ENCODE data around the gene RNASET2.

RNASET2 gene

DNA sequence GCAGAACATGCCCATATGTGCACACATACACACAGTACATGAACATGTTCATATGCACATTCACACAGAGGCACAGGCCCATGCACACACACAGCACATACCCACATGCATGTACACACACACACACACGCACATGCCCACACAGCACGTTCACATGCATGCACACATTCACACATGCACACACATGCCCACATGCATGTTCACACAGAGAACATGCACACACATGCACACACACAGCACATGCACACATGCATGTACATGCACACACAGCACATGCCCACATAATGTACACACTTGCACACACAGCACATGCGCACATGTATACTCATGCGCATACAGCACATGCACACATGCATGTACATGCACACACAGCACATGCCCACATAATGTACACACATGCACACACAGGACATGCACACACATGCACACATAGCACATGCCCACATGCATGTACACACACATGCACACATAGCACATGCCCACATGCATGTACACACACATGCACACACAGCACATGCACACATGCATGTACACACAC, 25.9 kb downstream of the RNASET2 start:
- H3K36me3 ChIP-seq (ENCODE audit: control insufficient read depth, insufficient read depth, low read length, severe bottlenecking): no peaks in the 10 kb centered on the region
- H3K4me3 ChIP-seq (ENCODE audit: low read length): no peak overlapping the region

GRCh38 chr6:166929542-166930189, 26.7 kb downstream of the RNASET2 start:
- H3K27me3 ChIP-seq (replicated peaks; ENCODE audit: control insufficient read depth, insufficient read depth, low read length): no peaks in the 10 kb centered on the region
- no peak overlapping the region for H3K9ac ChIP-seq (ENCODE audit: low read length)
- H3K4me3 ChIP-seq (ENCODE audit: low read length): no peak overlapping the region
- no peak for DNase-seq (ENCODE audit: low read depth)
- H3K4me1 ChIP-seq (ENCODE audit: control insufficient read depth, insufficient read depth, low read length): no peaks in the 10 kb centered on the region
- H3K9me3 ChIP-seq (ENCODE audit: control insufficient read depth, low read length): no peaks in the 10 kb centered on the region
- no peaks in the 10 kb centered on the region for H3K36me3 ChIP-seq (ENCODE audit: control insufficient read depth, insufficient read depth, low read length, severe bottlenecking)

More for the DNA sequence above, 25.9 kb downstream of the RNASET2 start:
- H3K9me3 ChIP-seq (ENCODE audit: control insufficient read depth, low read length): no peaks in the 10 kb centered on the region
- H3K9ac ChIP-seq (ENCODE audit: low read length): no peak overlapping the region
- no peaks in the 10 kb centered on the region for H3K4me1 ChIP-seq (ENCODE audit: control insufficient read depth, insufficient read depth, low read length)
- no peak for DNase-seq (ENCODE audit: low read depth)
- no peaks in the 10 kb centered on the region for H3K27me3 ChIP-seq (replicated peaks; ENCODE audit: control insufficient read depth, insufficient read depth, low read length)

GRCh38 chr6:166928644-166929541, 27.5 kb downstream of the RNASET2 start:
- no peak overlapping the region for H3K4me3 ChIP-seq (ENCODE audit: low read length)

DNA sequence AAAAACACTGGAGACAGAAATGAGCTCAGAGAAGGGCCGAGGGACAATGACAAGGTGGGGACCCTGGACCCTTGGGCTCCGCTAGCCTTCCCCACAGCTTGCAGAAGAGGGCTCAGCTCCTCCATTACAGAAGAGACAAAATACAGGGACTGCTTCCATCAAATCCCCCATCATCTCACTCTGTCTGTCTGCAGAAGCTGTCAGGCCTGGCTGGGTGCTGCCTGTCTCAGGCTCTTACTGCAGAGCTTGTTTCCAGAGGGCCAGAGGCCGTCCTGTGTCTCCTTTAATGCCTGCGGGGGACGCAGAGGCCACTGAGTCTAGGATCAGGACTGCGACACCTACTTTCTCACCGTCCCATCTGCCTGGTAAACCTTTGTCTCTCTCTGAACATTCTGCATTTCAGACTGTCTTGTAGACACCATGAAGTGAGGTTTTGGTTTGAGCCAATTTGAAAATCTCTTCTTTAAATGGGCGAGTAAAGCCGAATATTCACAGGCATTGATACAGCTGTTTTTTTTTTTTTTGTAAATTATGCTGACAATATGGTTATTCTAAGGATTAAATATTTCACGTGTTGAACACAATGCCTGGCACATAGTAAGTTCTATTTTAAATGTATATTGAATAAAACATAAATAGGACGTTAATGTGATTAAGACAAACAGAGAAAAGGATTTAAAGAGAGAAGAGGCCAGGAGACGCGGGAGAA, 28.3 kb downstream of the RNASET2 start:
- H3K4me3 ChIP-seq (ENCODE audit: low read length): no peak overlapping the region
- no peaks in the 10 kb centered on the region for H3K36me3 ChIP-seq (ENCODE audit: control insufficient read depth, insufficient read depth, low read length, severe bottlenecking)
- H3K9ac ChIP-seq (ENCODE audit: low read length): no peak overlapping the region
- no peaks in the 10 kb centered on the region for H3K27me3 ChIP-seq (replicated peaks; ENCODE audit: control insufficient read depth, insufficient read depth, low read length)
- no peak for DNase-seq (ENCODE audit: low read depth)
- no peaks in the 10 kb centered on the region for H3K9me3 ChIP-seq (ENCODE audit: control insufficient read depth, low read length)
- H3K4me1 ChIP-seq (ENCODE audit: control insufficient read depth, insufficient read depth, low read length): no peaks in the 10 kb centered on the region

More at GRCh38 chr6:166928644-166929541, 27.5 kb downstream of the RNASET2 start:
- H3K36me3 ChIP-seq (ENCODE audit: control insufficient read depth, insufficient read depth, low read length, severe bottlenecking): no peaks in the 10 kb centered on the region
- no peaks in the 10 kb centered on the region for H3K4me1 ChIP-seq (ENCODE audit: control insufficient read depth, insufficient read depth, low read length)
- DNase-seq (ENCODE audit: low read depth): no peak
- H3K9me3 ChIP-seq (ENCODE audit: control insufficient read depth, low read length): no peaks in the 10 kb centered on the region
- no peaks in the 10 kb centered on the region for H3K27me3 ChIP-seq (replicated peaks; ENCODE audit: control insufficient read depth, insufficient read depth, low read length)
- H3K9ac ChIP-seq (ENCODE audit: low read length): no peak overlapping the region

DNA sequence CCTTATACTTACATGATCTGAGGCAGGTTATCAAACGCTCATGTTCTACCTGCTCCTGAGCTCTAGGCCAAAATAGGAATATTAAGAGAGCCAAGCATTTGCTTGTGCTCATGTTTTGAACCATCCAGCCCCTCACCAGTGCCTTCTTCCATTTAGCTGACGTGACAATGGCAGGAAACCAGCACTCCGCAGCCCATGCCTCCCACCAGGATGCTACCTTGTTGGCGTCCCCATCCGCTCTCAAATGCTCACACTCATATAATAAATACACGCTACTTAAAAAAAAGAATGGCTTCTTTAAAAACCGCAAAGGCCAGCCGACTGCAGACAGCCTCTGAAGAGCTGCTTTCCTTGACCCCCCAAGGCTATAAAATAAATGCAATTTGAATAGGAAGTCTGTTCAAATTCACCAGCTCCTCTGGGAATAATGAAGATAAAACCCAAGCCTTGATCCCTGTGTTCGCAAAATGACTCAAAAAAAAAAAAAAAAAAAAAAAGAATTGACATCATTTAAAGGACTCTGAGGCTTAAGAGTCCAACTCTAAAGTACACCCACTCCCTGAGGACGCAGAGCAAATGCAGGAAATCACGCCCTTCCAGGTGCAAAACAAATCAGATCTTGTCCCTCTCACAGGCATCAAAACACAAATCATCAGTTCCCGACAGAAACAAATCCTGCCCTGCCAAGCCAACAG, 29.0 kb downstream of the RNASET2 start:
- Histone ChIP-seq H3K36me3 (ENCODE audit: control insufficient read depth, insufficient read depth, low read length, severe bottlenecking) (no peaks in the 10 kb centered on the region), H3K27me3 (replicated peaks; ENCODE audit: control insufficient read depth, insufficient read depth, low read length) (no peaks in the 10 kb centered on the region), H3K4me1 (ENCODE audit: control insufficient read depth, insufficient read depth, low read length) (no peaks in the 10 kb centered on the region), H3K9me3 (ENCODE audit: control insufficient read depth, low read length) (no peaks in the 10 kb centered on the region), H3K9ac (ENCODE audit: low read length) (no peak overlapping the region), H3K4me3 (ENCODE audit: low read length) (no peak overlapping the region)
- DNase-seq (ENCODE audit: low read depth): no peak

DNA sequence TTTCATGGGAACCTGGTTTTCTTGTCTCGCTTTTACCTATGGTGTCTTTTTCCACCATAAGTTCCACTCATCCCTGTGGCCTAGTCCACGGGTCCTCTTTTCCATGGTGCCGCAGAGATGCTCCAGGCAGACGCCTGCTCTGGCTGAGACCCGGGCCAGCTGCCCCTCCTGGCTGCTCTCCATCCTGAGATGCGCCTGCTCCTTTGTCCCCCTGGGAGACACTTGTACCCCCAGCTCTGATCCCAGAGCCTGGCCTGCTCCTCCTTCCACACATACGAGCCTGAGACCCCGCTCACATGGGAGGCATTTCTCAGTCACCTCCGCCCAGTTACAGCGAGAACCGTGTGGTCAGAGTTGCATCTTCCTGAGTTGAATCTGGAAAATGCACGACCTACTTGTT, 29.6 kb downstream of the RNASET2 start:
- H3K9ac ChIP-seq (ENCODE audit: low read length): no peak overlapping the region
- no peak overlapping the region for H3K4me3 ChIP-seq (ENCODE audit: low read length)
- H3K4me1 ChIP-seq (ENCODE audit: control insufficient read depth, insufficient read depth, low read length): no peaks in the 10 kb centered on the region
- DNase-seq (ENCODE audit: low read depth): no peak
- no peaks in the 10 kb centered on the region for H3K27me3 ChIP-seq (replicated peaks; ENCODE audit: control insufficient read depth, insufficient read depth, low read length)
- no peaks in the 10 kb centered on the region for H3K36me3 ChIP-seq (ENCODE audit: control insufficient read depth, insufficient read depth, low read length, severe bottlenecking)
- no peaks in the 10 kb centered on the region for H3K9me3 ChIP-seq (ENCODE audit: control insufficient read depth, low read length)

GRCh38 chr6:166925141-166925996, 31.0 kb downstream of the RNASET2 start:
- Histone ChIP-seq H3K9me3 (ENCODE audit: control insufficient read depth, low read length) (no peaks in the 10 kb centered on the region), H3K36me3 (ENCODE audit: control insufficient read depth, insufficient read depth, low read length, severe bottlenecking) (no peaks in the 10 kb centered on the region), H3K4me1 (ENCODE audit: control insufficient read depth, insufficient read depth, low read length) (no peaks in the 10 kb centered on the region), H3K9ac (ENCODE audit: low read length) (no peak overlapping the region), H3K27me3 (replicated peaks; ENCODE audit: control insufficient read depth, insufficient read depth, low read length) (no peaks in the 10 kb centered on the region), H3K4me3 (ENCODE audit: low read length) (no peak overlapping the region)
- DNase-seq (ENCODE audit: low read depth): no peak

- no peaks in the 10 kb centered on the region for H3K4me1 ChIP-seq (ENCODE audit: control insufficient read depth, insufficient read depth, low read length)
- no peaks in the 10 kb centered on the region for H3K36me3 ChIP-seq (ENCODE audit: control insufficient read depth, insufficient read depth, low read length, severe bottlenecking)
- H3K9me3 ChIP-seq (ENCODE audit: control insufficient read depth, low read length): no peaks in the 10 kb centered on the region
- no peak overlapping the region for H3K4me3 ChIP-seq (ENCODE audit: low read length)
- no peak for DNase-seq (ENCODE audit: low read depth)
- no peak overlapping the region for H3K9ac ChIP-seq (ENCODE audit: low read length)
- no peaks in the 10 kb centered on the region for H3K27me3 ChIP-seq (replicated peaks; ENCODE audit: control insufficient read depth, insufficient read depth, low read length)
Observed at GRCh38 chr6:166924531-166924930, 31.8 kb downstream of the RNASET2 start.

DNA sequence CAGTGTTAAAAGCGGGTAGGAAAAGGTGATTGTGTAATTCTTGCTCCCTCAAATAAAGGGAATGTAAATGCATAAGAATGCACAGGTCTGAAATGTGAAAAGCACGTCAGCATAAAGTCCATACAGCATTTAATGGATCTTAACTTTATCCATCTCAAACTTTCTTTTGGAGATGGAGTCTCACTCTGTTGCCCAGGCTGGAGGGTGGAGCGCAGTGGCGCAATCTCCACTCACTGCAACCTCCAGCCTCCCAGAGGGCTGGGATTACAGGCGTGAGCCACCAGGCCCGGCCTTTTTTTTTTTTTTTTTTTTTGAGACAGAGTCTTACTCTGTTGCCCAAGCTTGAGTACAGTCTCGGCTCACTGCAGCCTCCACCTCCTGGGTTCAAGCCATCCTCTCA, 33.4 kb downstream of the RNASET2 start:
- no peak overlapping the region for H3K9ac ChIP-seq (ENCODE audit: low read length)
- H3K36me3 ChIP-seq (ENCODE audit: control insufficient read depth, insufficient read depth, low read length, severe bottlenecking): no peaks in the 10 kb centered on the region
- DNase-seq (ENCODE audit: low read depth): no peak
- no peak overlapping the region for H3K4me3 ChIP-seq (ENCODE audit: low read length)
- no peaks in the 10 kb centered on the region for H3K27me3 ChIP-seq (replicated peaks; ENCODE audit: control insufficient read depth, insufficient read depth, low read length)
- H3K4me1 ChIP-seq (ENCODE audit: control insufficient read depth, insufficient read depth, low read length): no peaks in the 10 kb centered on the region
- H3K9me3 ChIP-seq (ENCODE audit: control insufficient read depth, low read length): no peaks in the 10 kb centered on the region

- Histone ChIP-seq H3K27me3 (replicated peaks; ENCODE audit: control insufficient read depth, insufficient read depth, low read length) (no peaks in the 10 kb centered on the region), H3K4me3 (ENCODE audit: low read length) (no peak overlapping the region), H3K9me3 (ENCODE audit: control insufficient read depth, low read length) (no peaks in the 10 kb centered on the region), H3K9ac (ENCODE audit: low read length) (no peak overlapping the region), H3K36me3 (ENCODE audit: control insufficient read depth, insufficient read depth, low read length, severe bottlenecking) (no peaks in the 10 kb centered on the region), H3K4me1 (ENCODE audit: control insufficient read depth, insufficient read depth, low read length) (no peaks in the 10 kb centered on the region)
- no peak for DNase-seq (ENCODE audit: low read depth)
Observed at GRCh38 chr6:166921570-166921969, 34.8 kb downstream of the RNASET2 start.

Data from adipocyte (in vitro differentiated cells).